GM12892 (cell line): ENCODE results near the gene LHFPL2.

Experiments
- POLR2AphosphoS5 ChIP-seq: IDR thresholded peaks from 2 replicates; pipeline ENCODE4 v1.6.1; 2011; ENCODE audit warnings: low read depth, low read length, control low read depth
- TAF1 ChIP-seq: IDR thresholded peaks from 2 replicates; pipeline ENCODE4 v1.6.1; 2011; ENCODE audit warnings: low read depth, mild to moderate bottlenecking, control low read depth, low read length, borderline replicate concordance

GRCh38 chr5:78509884-78510769 is 138.4 kb downstream of the LHFPL2 start:
- TF ChIP-seq TAF1 (no peak), POLR2AphosphoS5 (no peak)
